SU-DHL-6 (cell line): ENCODE data around the gene SMARCAL1.

Experiments used
- H2AFZ ChIP-seq: fragments of 200-600 bp; sonication (generic); 2 replicates; pipeline ENCODE4 v1.6.1; 2014; ENCODE audit warnings: low read depth, mild to moderate bottlenecking, moderate library complexity, mixed read lengths, antibody characterized with exemption, low read length; ENCODE audit not compliant: severe bottlenecking
- H3F3A ChIP-seq: fragments of 200-600 bp; shearing (Covaris generic); 2 replicates; pipeline ENCODE4 v1.6.0; 2016; ENCODE audit warnings: antibody characterized with exemption, mild to moderate bottlenecking; ENCODE audit not compliant: insufficient read depth
- H3K27ac ChIP-seq: fragments of 200-600 bp; sonication (generic); 2 replicates; pipeline ENCODE4 v1.5.1; 2016; ENCODE audit warnings: low read depth, mild to moderate bottlenecking, low read length, moderate library complexity, mixed read lengths
- H3K27me3 ChIP-seq: fragments of 200-600 bp; sonication (generic), shearing (Covaris generic); 2 replicates; pipeline ENCODE4 v1.6.0; 2014; ENCODE audit warnings: mild to moderate bottlenecking, low read length
- H3K36me3 ChIP-seq: fragments of 200-600 bp; sonication (generic); 2 replicates; pipeline ENCODE4 v1.6.1; 2014; ENCODE audit warnings: mild to moderate bottlenecking, low read length, mixed read lengths
- H3K4me2 ChIP-seq: fragments of 300-600, 200-600 bp; shearing (Covaris generic), sonication (generic); 2 replicates; pipeline ENCODE4 v1.6.0; 2014; ENCODE audit warnings: low read length, low read depth, mild to moderate bottlenecking; ENCODE audit not compliant: poor library complexity, severe bottlenecking
- H3K4me3 ChIP-seq: fragments of 200-600 bp; sonication (generic); 2 replicates; pipeline ENCODE4 v1.5.1; 2014; ENCODE audit warnings: antibody characterized with exemption, low read length, mild to moderate bottlenecking, mixed read lengths; ENCODE audit not compliant: insufficient read depth, poor library complexity, severe bottlenecking
- H3K79me2 ChIP-seq: fragments of 200-600 bp; sonication (generic); 2 replicates; pipeline ENCODE4 v1.6.1; 2014; ENCODE audit warnings: mild to moderate bottlenecking, low read length, moderate library complexity; ENCODE audit not compliant: insufficient read depth
- H3K9ac ChIP-seq: fragments of 200-600 bp; sonication (generic); 2 replicates; pipeline ENCODE4 v1.7.0; 2014; ENCODE audit warnings: mild to moderate bottlenecking, low read length
- H3K9me2 ChIP-seq: fragments of 200-600 bp; sonication (generic); replicated peaks from 2 replicates; pipeline ENCODE4 v1.6.1; 2014; ENCODE audit warnings: low read length; ENCODE audit not compliant: insufficient read depth
- H3K9me3 ChIP-seq: fragments of 200-600 bp; sonication (generic); 2 replicates; pipeline ENCODE4 v1.6.1; 2014; ENCODE audit warnings: low read length, mixed read lengths; ENCODE audit not compliant: insufficient read depth
- H4K20me1 ChIP-seq: fragments of 200-600 bp; sonication (generic); 2 replicates; pipeline ENCODE4 v1.6.1; 2014; ENCODE audit warnings: low read depth, mild to moderate bottlenecking, antibody characterized with exemption, low read length, moderate library complexity, mixed read lengths
- CTCF ChIP-seq: fragments of 200-600 bp; sonication (generic); IDR thresholded peaks from one replicate; pipeline ENCODE4 v1.5.1; 2017; ENCODE audit warnings: antibody characterized with exemption, mild to moderate bottlenecking, low read length, moderate library complexity; ENCODE audit not compliant: insufficient read depth, poor library complexity, severe bottlenecking
- EZH2phosphoT487 ChIP-seq: fragments of 200-600 bp; sonication (generic), shearing (Covaris generic); conservative IDR thresholded peaks from 2 replicates; pipeline ENCODE4 v1.6.1; 2018; ENCODE audit warnings: mild to moderate bottlenecking, antibody characterized with exemption, low read length, moderate library complexity, mixed read lengths

SMARCAL1 gene

GRCh38 chr2:216431531-216431856 lies 19.2 kb downstream of the SMARCAL1 start:
- H3K36me3 ChIP-seq = peaks cover 6% of the 10 kb centered on the region
- H3K9me3 ChIP-seq = no peaks in the 10 kb centered on the region
- no peak overlapping the region for H3K9ac ChIP-seq
- no peaks in the 10 kb centered on the region for H4K20me1 ChIP-seq
- H2AFZ ChIP-seq = no peak overlapping the region
- H3K9me2 ChIP-seq = no peaks in the 10 kb centered on the region
- no peaks in the 10 kb centered on the region for H3F3A ChIP-seq
- H3K79me2 ChIP-seq = no peaks in the 10 kb centered on the region
- TF ChIP-seq EZH2phosphoT487 = no peak
- TF ChIP-seq CTCF = no peak
- H3K27me3 ChIP-seq = no peaks in the 10 kb centered on the region
- H3K4me2 ChIP-seq = no peak overlapping the region
- no peak overlapping the region for H3K27ac ChIP-seq
- no peak overlapping the region for H3K4me3 ChIP-seq

- Histone ChIP-seq H2AFZ (no peak overlapping the region), H3K9me3 (no peaks in the 10 kb centered on the region), H3K9ac (no peak overlapping the region), H3K36me3 (peaks cover 6% of the 10 kb centered on the region), H3K4me2 (no peak overlapping the region), H3K27me3 (no peaks in the 10 kb centered on the region), H3K4me3 (no peak overlapping the region), H4K20me1 (no peaks in the 10 kb centered on the region), H3F3A (no peaks in the 10 kb centered on the region), H3K9me2 (no peaks in the 10 kb centered on the region), H3K27ac (no peak overlapping the region), H3K79me2 (no peaks in the 10 kb centered on the region)
- TF ChIP-seq CTCF = no peak
- TF ChIP-seq EZH2phosphoT487 = no peak
Observed at GRCh38 chr2:216436383-216436782, 24.1 kb downstream of the SMARCAL1 start.

GRCh38 chr2:216441308-216442010 lies 29.2 kb downstream of the SMARCAL1 start:
- H3K9ac ChIP-seq = no peak overlapping the region
- no peak overlapping the region for H3K27ac ChIP-seq
- no peak overlapping the region for H3K4me3 ChIP-seq
- H3K27me3 ChIP-seq = no peaks in the 10 kb centered on the region
- no peaks in the 10 kb centered on the region for H3K9me3 ChIP-seq
- H3F3A ChIP-seq = no peaks in the 10 kb centered on the region
- no peak for TF ChIP-seq EZH2phosphoT487
- no peak for TF ChIP-seq CTCF
- 0 out of 2 replicates have a peak, but pooled peaks cover under 1% of the 10 kb centered on the region for H3K36me3 ChIP-seq
- no peaks in the 10 kb centered on the region for H3K79me2 ChIP-seq
- no peaks in the 10 kb centered on the region for H4K20me1 ChIP-seq
- H3K4me2 ChIP-seq = no peak overlapping the region
- H2AFZ ChIP-seq = no peak overlapping the region
- no peaks in the 10 kb centered on the region for H3K9me2 ChIP-seq
